GM06990 (cell line): Measurements from ENCODE around the gene LSM7.

Experiments used
- DNase-seq: peaks from one replicate; pipeline ENCODE4 v3.0.0-alpha.2; 2011; ENCODE audit not compliant: insufficient read length; ENCODE audit errors: extremely low read depth
- H3K27me3 ChIP-seq: replicated peaks from 2 replicates; pipeline ENCODE4 v1.6.0; 2011; ENCODE audit warnings: low read length; ENCODE audit not compliant: control insufficient read depth, insufficient read depth
- H3K36me3 ChIP-seq: 2 replicates; pipeline ENCODE4 v1.5.1; 2011; ENCODE audit warnings: low read length; ENCODE audit not compliant: control insufficient read depth, insufficient read depth
- H3K4me3 ChIP-seq: replicated peaks from 2 replicates; pipeline ENCODE4 v1.5.1; 2011; ENCODE audit warnings: low read depth, mild to moderate bottlenecking, control low read depth, low read length
- TF ChIP-seq, protein P1 (sequence below): IDR thresholded peaks from 2 replicates; pipeline ENCODE4 v1.5.1; 2011; ENCODE audit warnings: low read length, control low read depth, mild to moderate bottlenecking, inconsistent platforms; ENCODE audit not compliant: insufficient read depth, poor library complexity, severe bottlenecking

LSM7 gene

DNA sequence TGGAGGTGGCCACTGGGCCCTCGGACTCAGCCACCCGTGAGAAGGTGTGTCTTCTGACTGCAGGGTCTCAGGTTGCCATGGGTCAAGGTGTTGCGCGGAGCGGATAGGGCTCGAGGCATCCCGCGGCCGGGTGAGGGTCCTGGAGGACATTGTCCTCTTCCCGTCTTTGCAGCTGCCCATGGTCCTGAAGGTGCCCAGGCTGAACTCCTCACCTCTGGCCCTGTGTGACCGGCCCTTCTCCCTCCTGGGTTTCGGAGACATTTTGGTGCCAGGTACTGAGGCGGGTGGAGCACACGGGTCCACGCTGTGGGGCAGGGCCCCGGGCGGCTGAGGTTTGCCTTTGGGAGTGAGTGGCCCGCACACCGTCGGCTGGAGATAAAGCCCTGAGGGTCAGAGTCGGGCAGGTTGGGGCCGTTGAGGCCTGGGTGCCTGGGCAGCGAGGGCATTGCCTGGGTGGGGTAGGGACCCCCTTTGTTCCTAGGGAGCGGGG, 16.0 kb upstream of the LSM7 start:
- Histone ChIP-seq H3K27me3 (no peaks in the 10 kb centered on the region), H3K4me3 (no peak overlapping the region), H3K36me3 (peaks cover 6% of the 10 kb centered on the region)
- DNase-seq: no peak
- TF ChIP-seq, protein P1, sequence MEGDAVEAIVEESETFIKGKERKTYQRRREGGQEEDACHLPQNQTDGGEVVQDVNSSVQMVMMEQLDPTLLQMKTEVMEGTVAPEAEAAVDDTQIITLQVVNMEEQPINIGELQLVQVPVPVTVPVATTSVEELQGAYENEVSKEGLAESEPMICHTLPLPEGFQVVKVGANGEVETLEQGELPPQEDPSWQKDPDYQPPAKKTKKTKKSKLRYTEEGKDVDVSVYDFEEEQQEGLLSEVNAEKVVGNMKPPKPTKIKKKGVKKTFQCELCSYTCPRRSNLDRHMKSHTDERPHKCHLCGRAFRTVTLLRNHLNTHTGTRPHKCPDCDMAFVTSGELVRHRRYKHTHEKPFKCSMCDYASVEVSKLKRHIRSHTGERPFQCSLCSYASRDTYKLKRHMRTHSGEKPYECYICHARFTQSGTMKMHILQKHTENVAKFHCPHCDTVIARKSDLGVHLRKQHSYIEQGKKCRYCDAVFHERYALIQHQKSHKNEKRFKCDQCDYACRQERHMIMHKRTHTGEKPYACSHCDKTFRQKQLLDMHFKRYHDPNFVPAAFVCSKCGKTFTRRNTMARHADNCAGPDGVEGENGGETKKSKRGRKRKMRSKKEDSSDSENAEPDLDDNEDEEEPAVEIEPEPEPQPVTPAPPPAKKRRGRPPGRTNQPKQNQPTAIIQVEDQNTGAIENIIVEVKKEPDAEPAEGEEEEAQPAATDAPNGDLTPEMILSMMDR: no peak

DNA sequence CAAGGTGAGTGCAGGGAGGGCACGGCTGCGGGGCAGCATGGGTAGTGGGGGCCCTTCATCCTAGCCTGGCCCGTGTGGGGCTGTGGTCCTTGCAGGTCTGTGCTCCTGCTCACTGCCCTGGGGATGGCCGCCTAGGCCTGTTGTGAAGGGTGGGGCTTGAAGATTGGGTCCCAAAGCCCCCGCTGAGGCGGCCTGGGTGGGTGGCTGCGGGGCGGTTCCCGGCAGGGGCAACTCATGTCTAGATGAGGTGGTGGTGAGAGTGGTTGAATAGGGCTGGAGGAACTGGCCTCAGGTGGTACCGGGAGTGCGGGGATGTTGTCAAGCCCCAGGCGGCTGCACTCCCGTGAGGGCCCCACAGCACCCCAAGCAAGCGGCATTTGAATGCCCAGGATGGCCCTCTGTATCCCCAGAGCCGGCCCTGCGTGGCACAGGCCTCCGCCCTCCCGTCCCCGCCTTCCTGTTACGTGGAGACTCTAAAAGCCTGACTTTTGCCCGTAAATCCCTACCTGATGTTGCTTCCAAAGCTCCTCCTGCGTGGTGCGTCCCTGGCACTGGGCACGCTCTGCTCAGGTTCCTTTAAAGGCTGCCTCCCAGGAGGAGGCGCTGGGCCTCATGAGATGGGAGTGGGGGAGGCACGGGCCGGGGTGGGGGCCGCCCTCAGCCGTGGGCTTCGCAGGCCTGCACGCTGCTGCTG, 15.1 kb upstream of the LSM7 start:
- Histone ChIP-seq H3K4me3 (no peak overlapping the region), H3K27me3 (no peaks in the 10 kb centered on the region), H3K36me3 (peaks cover 4% of the 10 kb centered on the region)
- TF ChIP-seq, protein P1: no peak
- DNase-seq: no peak

DNA sequence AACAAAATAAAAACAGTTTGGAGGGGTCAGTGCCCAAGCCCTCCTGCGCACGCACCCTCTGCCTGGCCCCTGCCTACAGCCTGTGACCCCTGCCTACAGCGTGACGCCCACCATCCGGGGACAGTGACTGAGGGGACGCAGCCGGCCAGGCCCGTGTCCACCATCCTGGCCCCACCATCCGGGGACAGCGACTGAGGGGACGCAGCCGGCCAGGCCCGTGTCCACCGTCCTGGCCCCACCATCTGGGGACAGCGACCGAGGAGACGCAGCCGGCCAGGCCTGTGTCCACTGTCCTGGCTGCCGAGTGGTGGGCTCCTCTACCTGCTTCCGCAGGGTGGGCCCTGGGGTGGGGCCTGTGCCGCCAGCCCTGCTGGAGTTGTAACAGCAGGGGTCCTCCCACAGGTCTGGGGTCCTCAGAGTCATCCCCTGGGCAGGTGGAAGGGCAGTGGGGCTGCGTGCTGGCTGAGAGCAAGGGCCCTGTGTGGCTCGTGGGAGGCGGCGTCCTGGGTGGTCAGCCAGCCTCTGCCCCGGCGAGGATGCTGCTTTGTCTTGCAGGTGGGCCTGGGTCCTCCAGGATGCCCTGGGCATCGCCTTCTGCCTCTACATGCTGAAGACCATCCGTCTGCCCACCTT, 14.4 kb upstream of the LSM7 start:
- Histone ChIP-seq H3K4me3 (no peak overlapping the region), H3K36me3 (peaks cover 4% of the 10 kb centered on the region), H3K27me3 (no peaks in the 10 kb centered on the region)
- TF ChIP-seq, protein P1: no peak
- no peak for DNase-seq

DNA sequence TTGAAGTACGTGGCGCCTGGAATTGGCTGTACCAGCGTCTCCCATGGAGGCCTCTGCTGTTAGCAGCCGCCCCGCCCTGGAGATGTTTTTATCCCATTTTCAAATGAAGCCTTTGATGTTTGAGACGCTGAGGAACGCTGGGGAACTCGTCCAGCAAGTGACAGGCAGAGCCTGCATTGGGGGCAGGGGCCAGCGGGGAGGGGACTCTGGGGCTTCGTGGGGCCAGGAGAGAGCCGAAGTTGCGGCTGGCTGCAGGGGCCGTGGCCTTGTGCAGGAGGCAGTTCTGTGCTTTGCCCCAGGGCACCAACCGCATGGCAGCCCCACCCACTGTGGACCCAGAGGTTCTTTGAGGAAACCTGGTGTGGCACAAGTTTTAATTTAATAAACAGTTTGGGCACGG, 13.6 kb upstream of the LSM7 start:
- TF ChIP-seq, protein P1: no peak
- H3K4me3 ChIP-seq: no peak overlapping the region
- H3K36me3 ChIP-seq: peaks cover 4% of the 10 kb centered on the region
- no peak for DNase-seq
- H3K27me3 ChIP-seq: no peaks in the 10 kb centered on the region

DNA sequence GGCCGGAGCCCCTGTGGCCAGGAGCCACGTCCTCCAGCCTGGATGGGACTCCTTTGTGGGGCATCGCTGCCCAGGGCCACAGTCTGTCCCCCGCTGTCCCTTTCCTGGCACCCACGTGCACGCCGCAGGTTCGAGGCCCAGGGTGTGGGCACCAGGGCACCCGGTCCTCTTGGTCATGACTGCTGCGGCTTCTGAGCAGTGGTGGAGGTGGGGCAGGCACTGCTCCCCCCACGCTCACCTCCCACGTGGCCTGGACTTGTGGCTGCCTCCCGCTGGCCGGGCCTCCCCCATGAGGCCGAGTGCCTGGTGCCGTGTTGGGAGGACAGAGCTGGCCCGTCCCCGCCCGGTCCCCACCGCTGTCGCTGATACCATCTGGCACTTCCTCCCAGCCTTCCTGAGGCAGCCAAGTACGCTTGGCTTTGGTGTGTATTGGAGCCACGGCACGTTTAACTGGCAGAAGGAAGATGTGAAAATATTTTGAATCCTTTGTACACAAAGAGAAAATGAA, 12.9 kb upstream of the LSM7 start:
- TF ChIP-seq, protein P1: no peak
- no peak for DNase-seq
- H3K4me3 ChIP-seq: no peak overlapping the region
- no peaks in the 10 kb centered on the region for H3K27me3 ChIP-seq
- H3K36me3 ChIP-seq: peaks cover 4% of the 10 kb centered on the region
